HUES6 (cell line): ENCODE measurements around the gene BMP2K.
"Not testable (repeated sequence)": the region's sequence is repeated elsewhere in the genome, so short reads cannot be mapped to it uniquely, and the experiment has no call there.

Experiments
- H3K27ac ChIP-seq: 2 replicates; pipeline ENCODE4 v1.7.0; 2013; ENCODE audit warnings: low read depth, mild to moderate bottlenecking, low read length, inconsistent platforms
- H3K27me3 ChIP-seq: 2 replicates; pipeline ENCODE4 v1.6.1; 2013; ENCODE audit warnings: low read length; ENCODE audit not compliant: control insufficient read depth, insufficient read depth
- H3K36me3 ChIP-seq: 2 replicates; pipeline ENCODE4 v1.6.1; 2013; ENCODE audit warnings: low read length; ENCODE audit not compliant: control insufficient read depth, insufficient read depth
- H3K4me1 ChIP-seq: 2 replicates; pipeline ENCODE4 v1.6.1; 2013; ENCODE audit warnings: low read length; ENCODE audit not compliant: control insufficient read depth, insufficient read depth
- H3K4me3 ChIP-seq: 2 replicates; pipeline ENCODE4 v1.5.1; 2013; ENCODE audit warnings: low read depth, low read length
- H3K9ac ChIP-seq: one replicate; pipeline ENCODE4 v1.6.1; 2013; ENCODE audit warnings: mild to moderate bottlenecking, low read length
- H3K9me3 ChIP-seq: 2 replicates; pipeline ENCODE4 v1.6.1; 2013; ENCODE audit warnings: low read depth, low read length; ENCODE audit not compliant: control insufficient read depth, insufficient read depth

The BMP2K gene

GRCh38 chr4:78818530-78819079 is 42.5 kb downstream of the BMP2K start:
- Histone ChIP-seq H3K36me3 (no peaks in the 10 kb centered on the region), H3K9ac (no peak overlapping the region), H3K4me3 (no peak overlapping the region), H3K27me3 (no peaks in the 10 kb centered on the region), H3K27ac (no peak overlapping the region), H3K9me3 (no peaks in the 10 kb centered on the region), H3K4me1 (peaks cover 7% of the 10 kb centered on the region; the same call in 1 of the 2 replicates)

- no peak overlapping the region for H3K4me3 ChIP-seq
- peaks cover 30% of the 10 kb centered on the region for H3K36me3 ChIP-seq
- no peaks in the 10 kb centered on the region for H3K9me3 ChIP-seq
- no peak overlapping the region for H3K27ac ChIP-seq
- no peaks in the 10 kb centered on the region for H3K27me3 ChIP-seq
- H3K9ac ChIP-seq = no peak overlapping the region
- H3K4me1 ChIP-seq = no peaks in the 10 kb centered on the region
Measured at GRCh38 chr4:78824001-78824400, 47.9 kb downstream of the BMP2K start.

GRCh38 chr4:78827191-78827590 is 51.0 kb downstream of the BMP2K start:
- H3K27me3 ChIP-seq = no peaks in the 10 kb centered on the region
- H3K4me1 ChIP-seq = no peaks in the 10 kb centered on the region
- no peaks in the 10 kb centered on the region for H3K9me3 ChIP-seq
- H3K9ac ChIP-seq = no peak overlapping the region
- H3K36me3 ChIP-seq = peaks cover 37% of the 10 kb centered on the region
- H3K4me3 ChIP-seq = no peak overlapping the region
- no peak overlapping the region for H3K27ac ChIP-seq

GRCh38 chr4:78829296-78829695 is 53.1 kb downstream of the BMP2K start:
- no peak overlapping the region for H3K27ac ChIP-seq
- H3K9ac ChIP-seq = no peak overlapping the region
- H3K27me3 ChIP-seq = no peaks in the 10 kb centered on the region
- H3K36me3 ChIP-seq = peaks cover 40% of the 10 kb centered on the region
- H3K4me3 ChIP-seq = no peak overlapping the region
- H3K9me3 ChIP-seq = no peaks in the 10 kb centered on the region
- H3K4me1 ChIP-seq = no peaks in the 10 kb centered on the region

GRCh38 chr4:78839676-78840075 is 63.5 kb downstream of the BMP2K start:
- not testable (repeated sequence) for H3K27me3 ChIP-seq, H3K4me1 ChIP-seq, H3K9ac ChIP-seq, H3K4me3 ChIP-seq, H3K9me3 ChIP-seq, H3K27ac ChIP-seq
- H3K36me3 ChIP-seq = peaks cover 20% of the 10 kb centered on the region

GRCh38 chr4:78840286-78840685 is 64.1 kb downstream of the BMP2K start:
- not testable (repeated sequence) for H3K4me1 ChIP-seq, H3K9ac ChIP-seq

GRCh38 chr4:78845472-78845871 is 69.3 kb downstream of the BMP2K start:
- H3K36me3 ChIP-seq = no peaks in the 10 kb centered on the region; the same call in 1 of the 2 replicates

More at GRCh38 chr4:78840286-78840685, 64.1 kb downstream of the BMP2K start:
- not testable (repeated sequence) for H3K4me3 ChIP-seq, H3K27me3 ChIP-seq, H3K9me3 ChIP-seq, H3K27ac ChIP-seq
- peaks cover 20% of the 10 kb centered on the region for H3K36me3 ChIP-seq

GRCh38 chr4:78846258-78846657 is 70.1 kb downstream of the BMP2K start:
- H3K27ac ChIP-seq = no peak overlapping the region
- H3K4me1 ChIP-seq = no peaks in the 10 kb centered on the region
- H3K4me3 ChIP-seq = no peak overlapping the region
- no peaks in the 10 kb centered on the region for H3K27me3 ChIP-seq
- peaks cover 6% of the 10 kb centered on the region; the same call in 1 of the 2 replicates for H3K36me3 ChIP-seq
- no peaks in the 10 kb centered on the region for H3K9me3 ChIP-seq
- H3K9ac ChIP-seq = no peak overlapping the region

More at GRCh38 chr4:78845472-78845871, 69.3 kb downstream of the BMP2K start:
- no peaks in the 10 kb centered on the region for H3K4me1 ChIP-seq
- H3K4me3 ChIP-seq = no peak overlapping the region
- H3K27me3 ChIP-seq = no peaks in the 10 kb centered on the region
- no peak overlapping the region for H3K9ac ChIP-seq
- H3K9me3 ChIP-seq = no peaks in the 10 kb centered on the region
- no peak overlapping the region for H3K27ac ChIP-seq

- H3K9ac ChIP-seq = no peak overlapping the region
- no peaks in the 10 kb centered on the region for H3K4me1 ChIP-seq
- peaks cover 32% of the 10 kb centered on the region for H3K36me3 ChIP-seq
- no peaks in the 10 kb centered on the region for H3K27me3 ChIP-seq
- H3K27ac ChIP-seq = no peak overlapping the region
- H3K4me3 ChIP-seq = no peak overlapping the region
- H3K9me3 ChIP-seq = no peaks in the 10 kb centered on the region
Measured at GRCh38 chr4:78862314-78862737, 86.2 kb downstream of the BMP2K start.

- Histone ChIP-seq H3K4me1 (no peaks in the 10 kb centered on the region), H3K4me3 (no peak overlapping the region), H3K36me3 (peaks cover 40% of the 10 kb centered on the region), H3K27ac (no peak overlapping the region), H3K9ac (no peak overlapping the region), H3K9me3 (no peaks in the 10 kb centered on the region), H3K27me3 (no peaks in the 10 kb centered on the region)
Measured at GRCh38 chr4:78863254-78863869, 87.2 kb downstream of the BMP2K start.

GRCh38 chr4:78863991-78864390 is 87.8 kb downstream of the BMP2K start:
- Histone ChIP-seq H3K36me3 (peaks cover 43% of the 10 kb centered on the region), H3K27me3 (no peaks in the 10 kb centered on the region), H3K4me3 (no peak overlapping the region), H3K9me3 (no peaks in the 10 kb centered on the region), H3K4me1 (no peaks in the 10 kb centered on the region), H3K9ac (no peak overlapping the region), H3K27ac (no peak overlapping the region)
